Lower leg skin (tissue), 3 donors: ENCODE measurements around the gene ATXN8OS.

Experiments
- POLR2A ChIP-seq, 2 donors: fragments of 450-650 bp; IDR thresholded peaks; one replicate each; pipeline ENCODE4 v1.6.1; 2016 to 2017; ENCODE audit warnings: antibody characterized with exemption in 2 of 2, mild to moderate bottlenecking in 1 of 2, moderate library complexity in 1 of 2
- TF ChIP-seq, protein P1 (sequence below), 3 donors: fragments of 450-650 bp; IDR thresholded peaks; one replicate each; pipeline ENCODE4 v1.5.1; 2016; ENCODE audit warnings: antibody characterized with exemption in 3 of 3, mild to moderate bottlenecking in 3 of 3, moderate library complexity in 2 of 3

DNA sequence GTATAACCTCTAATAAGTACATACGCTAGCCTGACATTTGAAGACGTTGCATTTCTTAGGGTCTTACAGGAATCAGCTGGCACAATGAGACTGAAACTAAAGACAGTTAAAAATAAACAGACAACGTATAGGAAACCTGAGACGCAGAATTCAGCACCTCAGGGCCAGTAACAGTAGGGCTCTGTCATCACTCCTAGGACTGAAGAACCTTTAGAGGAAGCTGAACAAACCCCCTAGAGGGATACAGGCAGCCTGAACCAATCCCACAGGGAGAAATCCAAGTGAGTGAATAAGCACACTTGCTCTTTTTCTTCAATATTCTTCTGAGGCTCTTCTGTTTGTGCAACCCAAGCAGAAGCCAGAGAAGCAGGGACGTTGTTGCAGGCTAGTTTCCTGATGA lies 54.5 kb downstream of the ATXN8OS start:
- no peak for TF ChIP-seq POLR2A (IDR thresholded peaks at IDR 0.05)
- TF ChIP-seq, protein P1, sequence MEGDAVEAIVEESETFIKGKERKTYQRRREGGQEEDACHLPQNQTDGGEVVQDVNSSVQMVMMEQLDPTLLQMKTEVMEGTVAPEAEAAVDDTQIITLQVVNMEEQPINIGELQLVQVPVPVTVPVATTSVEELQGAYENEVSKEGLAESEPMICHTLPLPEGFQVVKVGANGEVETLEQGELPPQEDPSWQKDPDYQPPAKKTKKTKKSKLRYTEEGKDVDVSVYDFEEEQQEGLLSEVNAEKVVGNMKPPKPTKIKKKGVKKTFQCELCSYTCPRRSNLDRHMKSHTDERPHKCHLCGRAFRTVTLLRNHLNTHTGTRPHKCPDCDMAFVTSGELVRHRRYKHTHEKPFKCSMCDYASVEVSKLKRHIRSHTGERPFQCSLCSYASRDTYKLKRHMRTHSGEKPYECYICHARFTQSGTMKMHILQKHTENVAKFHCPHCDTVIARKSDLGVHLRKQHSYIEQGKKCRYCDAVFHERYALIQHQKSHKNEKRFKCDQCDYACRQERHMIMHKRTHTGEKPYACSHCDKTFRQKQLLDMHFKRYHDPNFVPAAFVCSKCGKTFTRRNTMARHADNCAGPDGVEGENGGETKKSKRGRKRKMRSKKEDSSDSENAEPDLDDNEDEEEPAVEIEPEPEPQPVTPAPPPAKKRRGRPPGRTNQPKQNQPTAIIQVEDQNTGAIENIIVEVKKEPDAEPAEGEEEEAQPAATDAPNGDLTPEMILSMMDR (IDR thresholded peaks at IDR 0.05) = no peak
